Measurements from ENCODE around the gene KANK2. TPM values are rescaled to one million over a fixed set of nuclear protein-coding genes. Genes with fewer than 3 reads are reported as not detected.
A peak's percentile ranks its signal among the peaks of the same experiment; 100 is the strongest.

KANK2 gene
- total RNA-seq, 4 donors from 2014 or later = 177 to 241 (median 222) TPM

- WGBS, 2 donors = 85 to 90% methylated on average over 10 to 13 of the region's 15 CpGs
- Histone ChIP-seq H3K4me1 (peaks cover 35 to 53% of the 10 kb centered on the region in 2 donors), H3K36me3 (peaks cover 0 to 4% of the 10 kb centered on the region in 2 donors)
Measured at GRCh38 chr19:11200015-11200574, 2.8 kb upstream of the KANK2 start.

DNA sequence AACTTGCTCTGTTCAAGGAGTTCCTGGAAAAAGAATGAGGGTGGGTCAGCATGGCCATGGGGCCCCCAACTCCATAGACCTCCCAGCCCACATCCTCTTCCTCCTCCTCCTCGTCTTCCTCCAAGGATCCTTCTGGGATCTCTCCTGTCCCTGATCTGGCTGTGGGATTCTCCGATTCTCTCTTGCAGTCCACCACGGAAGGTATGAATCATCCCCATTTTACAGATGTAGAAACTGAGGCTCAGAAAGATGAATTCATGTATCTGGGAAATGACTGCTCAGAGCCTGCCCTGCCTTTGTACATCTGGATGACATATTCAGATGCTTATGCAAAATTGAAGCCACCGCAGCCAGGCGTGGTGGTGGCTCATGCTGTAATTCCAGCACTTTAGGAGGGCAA lies 2.2 kb upstream of the KANK2 start:
- peak overlapping the region; percentile 85 to 96 (median 90) for H3K27ac ChIP-seq
- no peak overlapping the region for H3K4me3 ChIP-seq (replicated peaks in 1 of 3)
- no peaks in the 10 kb centered on the region for H3K9me3 ChIP-seq
- intact Hi-C loops (cut with DNase I) = no loop called here
- 83 to 96% methylated on average over 5 of the region's 5 CpGs for WGBS, 2 donors
- peaks cover 0 to 4% of the 10 kb centered on the region in 2 donors for H3K36me3 ChIP-seq
- peaks cover 32 to 53% of the 10 kb centered on the region in 2 donors for H3K4me1 ChIP-seq
- no peak for DNase-seq
- TF ChIP-seq, protein P1, sequence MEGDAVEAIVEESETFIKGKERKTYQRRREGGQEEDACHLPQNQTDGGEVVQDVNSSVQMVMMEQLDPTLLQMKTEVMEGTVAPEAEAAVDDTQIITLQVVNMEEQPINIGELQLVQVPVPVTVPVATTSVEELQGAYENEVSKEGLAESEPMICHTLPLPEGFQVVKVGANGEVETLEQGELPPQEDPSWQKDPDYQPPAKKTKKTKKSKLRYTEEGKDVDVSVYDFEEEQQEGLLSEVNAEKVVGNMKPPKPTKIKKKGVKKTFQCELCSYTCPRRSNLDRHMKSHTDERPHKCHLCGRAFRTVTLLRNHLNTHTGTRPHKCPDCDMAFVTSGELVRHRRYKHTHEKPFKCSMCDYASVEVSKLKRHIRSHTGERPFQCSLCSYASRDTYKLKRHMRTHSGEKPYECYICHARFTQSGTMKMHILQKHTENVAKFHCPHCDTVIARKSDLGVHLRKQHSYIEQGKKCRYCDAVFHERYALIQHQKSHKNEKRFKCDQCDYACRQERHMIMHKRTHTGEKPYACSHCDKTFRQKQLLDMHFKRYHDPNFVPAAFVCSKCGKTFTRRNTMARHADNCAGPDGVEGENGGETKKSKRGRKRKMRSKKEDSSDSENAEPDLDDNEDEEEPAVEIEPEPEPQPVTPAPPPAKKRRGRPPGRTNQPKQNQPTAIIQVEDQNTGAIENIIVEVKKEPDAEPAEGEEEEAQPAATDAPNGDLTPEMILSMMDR (IDR thresholded peaks at IDR 0.05) = no peak
- TF ChIP-seq POLR2A (IDR thresholded peaks at IDR 0.05) = no peak
- H3K27me3 ChIP-seq = no peaks in the 10 kb centered on the region

More at GRCh38 chr19:11200015-11200574, 2.8 kb upstream of the KANK2 start:
- Histone ChIP-seq H3K9me3 (no peaks in the 10 kb centered on the region), H3K27ac (peak overlapping the region; percentile 85 to 96 (median 90)), H3K4me3 (replicated peaks in 1 of 3) (no peak overlapping the region), H3K27me3 (no peaks in the 10 kb centered on the region)
- no peak for DNase-seq
- intact Hi-C loops (cut with DNase I) = loop anchor here (5.0 kb wide), 2 partner anchors 63 to 168 kb away; no protein-coding TSS in a partner anchor
- no peak for TF ChIP-seq POLR2A (IDR thresholded peaks at IDR 0.05)
- TF ChIP-seq, protein P1 (IDR thresholded peaks at IDR 0.05) = no peak

DNA sequence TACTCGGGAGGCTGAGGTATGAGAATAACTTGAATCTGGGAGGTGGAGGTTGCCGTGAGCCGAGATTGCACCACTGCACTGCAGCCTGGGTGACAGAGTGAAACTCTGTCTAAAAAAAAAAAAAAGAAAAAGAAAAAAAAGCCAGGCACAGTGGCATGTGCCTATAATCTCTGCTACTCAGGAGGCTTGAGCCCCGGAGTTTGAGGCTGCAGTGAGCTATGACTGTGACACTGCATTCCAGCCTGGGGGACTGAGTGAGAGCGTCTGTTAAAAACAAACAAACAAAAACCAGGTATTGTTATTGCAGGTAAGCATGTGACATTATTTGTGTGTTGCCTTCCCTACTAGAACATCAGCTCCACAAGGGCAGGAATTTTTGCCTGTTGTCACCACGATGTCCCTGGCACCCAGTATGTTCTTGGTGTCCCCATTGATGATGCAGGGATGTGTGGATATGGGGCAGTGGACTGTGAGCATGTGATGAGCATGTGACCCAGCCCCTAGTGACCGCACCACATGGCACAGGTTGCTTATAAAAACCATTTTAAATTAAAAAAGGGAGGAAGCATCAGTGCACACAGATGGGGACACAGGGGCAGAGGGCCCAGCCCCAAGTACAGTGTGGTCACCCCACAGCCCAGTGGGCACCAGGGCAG lies 1.6 kb upstream of the KANK2 start:
- Histone ChIP-seq H3K27me3 (no peaks in the 10 kb centered on the region), H3K4me1 (peaks cover 28 to 47% of the 10 kb centered on the region in 2 donors), H3K4me3 (replicated peaks in 1 of 3) (no peak overlapping the region), H3K27ac (peak overlapping the region; percentile 85 to 96 (median 90)), H3K36me3 (peaks cover 1 to 8% of the 10 kb centered on the region in 2 donors), H3K9me3 (no peaks in the 10 kb centered on the region)
- TF ChIP-seq POLR2A (IDR thresholded peaks at IDR 0.05) = peak in 1 of 2 donors; percentile 22
- TF ChIP-seq, protein P1 (IDR thresholded peaks at IDR 0.05) = no peak
- WGBS, 2 donors = 61 to 72% methylated on average over 7 of the region's 7 CpGs
- intact Hi-C loops (cut with DNase I) = no loop called here
- DNase-seq = peak; percentile 46 to 67

DNA sequence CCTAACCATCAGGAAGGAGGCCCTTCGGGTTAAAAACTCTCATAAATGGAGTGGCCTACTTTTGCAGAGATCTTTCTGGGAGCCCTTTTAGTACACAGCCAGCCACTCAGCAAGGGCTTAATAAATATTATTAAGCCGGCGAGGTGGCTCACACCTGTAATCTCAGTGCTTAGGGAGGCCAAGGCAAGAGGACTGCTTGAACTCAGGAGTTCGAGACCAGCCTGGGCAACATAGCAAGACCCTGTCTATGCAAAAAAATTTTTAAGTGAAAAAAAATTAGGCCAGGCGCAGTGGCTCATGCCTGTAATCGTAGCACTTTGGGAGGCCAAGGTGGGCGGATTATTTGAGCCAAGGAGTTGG lies 810 bp upstream of the KANK2 start:
- no peaks in the 10 kb centered on the region for H3K27me3 ChIP-seq
- H3K27ac ChIP-seq = peak overlapping the region; percentile 85 to 96 (median 90)
- intact Hi-C loops (cut with DNase I) = no loop called here
- TF ChIP-seq, protein P1 (IDR thresholded peaks at IDR 0.05) = no peak
- no peak for TF ChIP-seq POLR2A (IDR thresholded peaks at IDR 0.05)
- WGBS, 2 donors = 82% methylated on average over 7 of the region's 7 CpGs
- H3K4me3 ChIP-seq (replicated peaks in 1 of 3) = no peak overlapping the region
- peaks cover 7 to 15% of the 10 kb centered on the region in 2 donors for H3K36me3 ChIP-seq
- DNase-seq = no peak
- peaks cover 23 to 40% of the 10 kb centered on the region in 2 donors for H3K4me1 ChIP-seq
- no peaks in the 10 kb centered on the region for H3K9me3 ChIP-seq

Data from thyroid gland (tissue), 4 donors.